Astrocyte of the cerebellum (primary cell): ENCODE results near the gene ABCC12.

ENCODE experiments used
- DNase-seq: peaks from one replicate; pipeline ENCODE4 v3.0.0-alpha.2; 2011; ENCODE audit warnings: low read depth
- H3K4me3 ChIP-seq: 2 replicates; pipeline ENCODE4 v1.5.1; 2011; ENCODE audit warnings: mild to moderate bottlenecking, low read depth, low read length, moderate library complexity
- in situ Hi-C: cut with HindIII; loops from 2 replicates; pipeline ENCODE4 v1.10.0; 2017; ENCODE audit warnings: low sequenced_read_pairs
- TF ChIP-seq, protein P1 (sequence below): IDR thresholded peaks from 2 replicates; pipeline ENCODE4 v1.5.1; 2012; ENCODE audit warnings: low read length, low read depth, moderate library complexity, mild to moderate bottlenecking; ENCODE audit errors: missing control alignments

ABCC12 gene

GRCh38 chr16:48110000-48110399 lies 45.8 kb downstream of the ABCC12 start:
- in situ Hi-C loops = no loop called here
- no peak overlapping the region for H3K4me3 ChIP-seq
- TF ChIP-seq, protein P1, sequence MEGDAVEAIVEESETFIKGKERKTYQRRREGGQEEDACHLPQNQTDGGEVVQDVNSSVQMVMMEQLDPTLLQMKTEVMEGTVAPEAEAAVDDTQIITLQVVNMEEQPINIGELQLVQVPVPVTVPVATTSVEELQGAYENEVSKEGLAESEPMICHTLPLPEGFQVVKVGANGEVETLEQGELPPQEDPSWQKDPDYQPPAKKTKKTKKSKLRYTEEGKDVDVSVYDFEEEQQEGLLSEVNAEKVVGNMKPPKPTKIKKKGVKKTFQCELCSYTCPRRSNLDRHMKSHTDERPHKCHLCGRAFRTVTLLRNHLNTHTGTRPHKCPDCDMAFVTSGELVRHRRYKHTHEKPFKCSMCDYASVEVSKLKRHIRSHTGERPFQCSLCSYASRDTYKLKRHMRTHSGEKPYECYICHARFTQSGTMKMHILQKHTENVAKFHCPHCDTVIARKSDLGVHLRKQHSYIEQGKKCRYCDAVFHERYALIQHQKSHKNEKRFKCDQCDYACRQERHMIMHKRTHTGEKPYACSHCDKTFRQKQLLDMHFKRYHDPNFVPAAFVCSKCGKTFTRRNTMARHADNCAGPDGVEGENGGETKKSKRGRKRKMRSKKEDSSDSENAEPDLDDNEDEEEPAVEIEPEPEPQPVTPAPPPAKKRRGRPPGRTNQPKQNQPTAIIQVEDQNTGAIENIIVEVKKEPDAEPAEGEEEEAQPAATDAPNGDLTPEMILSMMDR = no peak
- no peak for DNase-seq

DNA sequence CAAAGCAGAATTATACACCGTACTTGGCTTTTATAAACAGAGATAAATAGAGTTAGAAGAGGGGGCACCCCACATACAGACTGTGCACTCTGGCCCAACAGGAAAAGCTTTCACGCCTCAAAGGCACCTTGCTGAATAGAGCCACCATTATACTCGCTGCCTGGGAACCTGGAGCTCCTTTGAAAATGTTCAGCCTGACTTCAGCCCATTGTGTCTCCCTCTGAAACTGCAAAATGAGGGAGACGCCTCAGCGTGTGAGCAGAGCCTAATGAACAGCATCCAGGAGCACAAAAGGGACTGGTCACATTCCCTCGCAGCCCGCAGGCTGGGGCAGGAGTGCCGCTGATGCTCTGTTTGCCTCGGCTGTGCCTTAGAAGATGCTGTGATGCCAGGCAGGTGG lies 46.3 kb downstream of the ABCC12 start:
- no peak for DNase-seq
- H3K4me3 ChIP-seq = no peak overlapping the region
- in situ Hi-C loops = no loop called here
- TF ChIP-seq, protein P1 = no peak

DNA sequence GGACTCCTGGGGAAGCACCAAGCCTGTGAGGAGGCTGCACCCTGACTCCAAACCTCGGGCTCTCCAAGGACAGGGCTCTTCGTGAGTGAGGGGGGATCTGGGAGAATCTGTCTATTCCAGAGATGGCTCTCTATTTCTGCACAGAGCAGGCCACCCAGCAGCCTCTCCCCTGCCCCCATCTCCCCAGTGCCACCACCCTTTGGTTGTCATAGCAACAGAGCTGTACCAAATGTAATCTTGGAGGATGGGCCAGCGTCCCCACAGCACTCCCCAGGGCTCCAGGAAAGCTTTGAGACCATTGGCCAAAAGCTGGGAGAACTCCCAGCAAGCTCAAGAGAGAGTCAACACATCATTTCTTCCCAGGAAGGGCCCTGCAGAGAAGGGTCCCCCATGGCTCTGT lies 49.3 kb downstream of the ABCC12 start:
- TF ChIP-seq, protein P1 = no peak
- no peak overlapping the region for H3K4me3 ChIP-seq
- in situ Hi-C loops = no loop called here
- no peak for DNase-seq
